Activated CD4-positive, alpha-beta memory T cell treated with anti-CD3 and anti-CD28 coated beads, Interleukin-2, amount 10 ng/mL, durations not matched to agents 7 days and 5 days (primary cell): ENCODE data around the gene CTRB1. TPM values are rescaled to one million over a fixed set of nuclear protein-coding genes. Genes with fewer than 3 reads are reported as not detected.
A peak's percentile ranks its signal among the peaks of the same experiment; 100 is the strongest.
"Not testable (repeated sequence)": the region's sequence is repeated elsewhere in the genome, so short reads cannot be mapped to it uniquely, and the experiment has no call there.

Experiments
- CTCF ChIA-PET: fragments of 350-600 bp; sonication (Branson Sonifier 250); formaldehyde crosslinking; loops from one replicate; lab custom pipeline; 2021; ENCODE audit warnings: antibody characterized with exemption, inconsistent platforms; lab: Charles Lee
- POLR2A ChIA-PET: fragments of 350-600 bp; sonication (Branson Sonifier 250); formaldehyde crosslinking; loops from one replicate; lab custom pipeline; 2021; ENCODE audit warnings: antibody characterized with exemption; lab: Charles Lee
- DNase-seq: peaks from one replicate; pipeline ENCODE4 v3.0.0-alpha.2; 2020
- H3K27ac Mint-ChIP-seq: one replicate; pipeline ENCODE4 v1.8.0; 2021; ENCODE audit warnings: mild to moderate bottlenecking, mixed read lengths
- H3K27me3 Mint-ChIP-seq: one replicate; pipeline ENCODE4 v1.8.0; 2021; ENCODE audit warnings: mixed read lengths
- H3K36me3 Mint-ChIP-seq: one replicate; pipeline ENCODE4 v1.8.0; 2021; ENCODE audit warnings: low read depth, mixed read lengths
- H3K4me1 Mint-ChIP-seq: one replicate; pipeline ENCODE4 v1.8.0; 2021; ENCODE audit warnings: mixed read lengths
- H3K4me3 Mint-ChIP-seq: one replicate; pipeline ENCODE4 v1.8.0; 2021; ENCODE audit warnings: mild to moderate bottlenecking, mixed read lengths
- H3K9me3 Mint-ChIP-seq: one replicate; pipeline ENCODE4 v1.8.0; 2021; ENCODE audit warnings: mixed read lengths
- total RNA-seq, 2 experiments: library from RNA; stranded (reverse); gene quantifications; one replicate each; pipeline ENCODE4 v1.2.3, GENCODE V29; 2021

Gene CTRB1
- total RNA-seq, 2 experiments from 2014 or later = not detected

DNA sequence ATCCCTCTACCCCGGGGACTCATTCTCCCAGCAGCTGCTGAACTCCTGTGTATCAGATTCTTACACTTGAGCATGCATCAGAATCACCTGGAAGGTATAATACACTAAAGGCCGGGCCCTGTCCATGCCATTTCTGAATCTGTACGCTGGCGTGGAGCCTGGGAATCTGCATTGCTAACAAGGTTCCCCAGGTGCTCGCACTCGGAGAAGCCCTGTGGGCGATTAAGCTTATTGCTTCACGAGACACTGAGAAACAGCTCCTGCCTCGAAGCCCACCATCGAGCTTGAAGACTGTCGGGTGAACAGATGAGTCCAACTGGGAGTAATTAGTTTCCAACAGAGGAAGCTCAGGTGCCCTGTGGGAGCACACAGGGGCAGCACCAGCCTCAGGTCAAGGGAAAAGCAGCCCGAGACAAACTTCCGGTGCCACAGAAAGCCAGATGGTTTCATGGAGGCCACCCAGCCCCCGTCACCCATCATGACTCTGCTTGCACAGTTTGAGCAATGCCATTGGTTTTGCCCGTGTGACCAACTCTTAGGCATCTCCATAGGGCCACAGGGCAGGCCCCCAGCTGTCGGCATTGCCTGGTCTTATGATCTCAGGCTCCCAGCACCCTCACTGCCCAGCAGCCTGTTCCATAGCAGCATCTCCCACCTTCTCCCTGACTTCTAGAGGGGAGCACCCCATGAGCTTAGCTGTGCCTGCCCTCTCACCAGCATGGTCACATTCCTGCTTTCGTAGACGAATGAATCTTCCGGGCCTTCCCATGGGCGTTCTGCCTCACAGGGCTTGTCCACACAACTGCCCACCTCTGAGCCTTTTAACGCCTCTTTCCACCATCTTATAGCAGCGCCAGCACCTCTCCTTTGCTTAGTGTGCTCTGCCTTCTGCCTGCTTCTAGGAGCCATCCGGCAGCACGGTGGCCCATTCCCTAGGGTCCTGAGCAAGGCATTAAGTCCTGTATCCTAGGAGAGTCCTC is 22.7 kb upstream of the CTRB1 start:
- H3K9me3 Mint-ChIP-seq = no peaks in the 10 kb centered on the region
- H3K27ac Mint-ChIP-seq = no peak overlapping the region
- H3K4me3 Mint-ChIP-seq = no peak overlapping the region
- peak; percentile 12 for DNase-seq
- ChIA-PET POLR2A (no interaction called here), CTCF (interaction anchor here (0.8 to 1.3 kb wide), 3 partner anchors 197 to 321 kb away, joined by 3 to 4 read pairs (median 3); partner anchors contain the start of gene ZNRF1)
- H3K36me3 Mint-ChIP-seq = no peaks in the 10 kb centered on the region
- peaks cover 18% of the 10 kb centered on the region for H3K27me3 Mint-ChIP-seq
- peaks cover 4% of the 10 kb centered on the region for H3K4me1 Mint-ChIP-seq

DNA sequence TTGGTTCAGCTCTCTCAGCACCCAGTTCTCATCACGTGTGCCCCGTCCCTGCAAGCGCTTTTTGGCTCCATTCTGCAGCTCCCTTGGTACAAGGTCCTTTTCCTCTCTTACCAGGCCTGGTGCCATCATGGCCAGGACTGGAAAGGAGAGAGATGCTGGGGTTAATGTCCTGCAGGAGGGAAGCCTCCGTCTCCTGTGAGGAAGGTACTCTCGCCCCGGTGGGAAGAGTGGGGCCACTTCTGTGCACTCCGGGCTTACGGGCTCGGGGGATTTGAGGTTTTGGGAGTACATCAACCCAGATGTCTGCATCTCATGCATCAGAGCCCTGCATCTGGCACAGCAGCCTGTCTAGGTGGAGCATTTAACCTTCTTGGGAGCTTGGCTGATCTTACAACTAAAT is 22.0 kb upstream of the CTRB1 start:
- H3K4me1 Mint-ChIP-seq = peaks cover 7% of the 10 kb centered on the region
- ChIA-PET CTCF (interaction anchor here (0.8 to 1.3 kb wide), 3 partner anchors 205 to 321 kb away, joined by 3 to 4 read pairs (median 3); partner anchors contain the start of gene CFDP1), POLR2A (no interaction called here)
- no peak overlapping the region for H3K27ac Mint-ChIP-seq
- no peaks in the 10 kb centered on the region for H3K9me3 Mint-ChIP-seq
- no peaks in the 10 kb centered on the region for H3K36me3 Mint-ChIP-seq
- no peak overlapping the region for H3K4me3 Mint-ChIP-seq
- H3K27me3 Mint-ChIP-seq = peaks cover 18% of the 10 kb centered on the region
- no peak for DNase-seq

DNA sequence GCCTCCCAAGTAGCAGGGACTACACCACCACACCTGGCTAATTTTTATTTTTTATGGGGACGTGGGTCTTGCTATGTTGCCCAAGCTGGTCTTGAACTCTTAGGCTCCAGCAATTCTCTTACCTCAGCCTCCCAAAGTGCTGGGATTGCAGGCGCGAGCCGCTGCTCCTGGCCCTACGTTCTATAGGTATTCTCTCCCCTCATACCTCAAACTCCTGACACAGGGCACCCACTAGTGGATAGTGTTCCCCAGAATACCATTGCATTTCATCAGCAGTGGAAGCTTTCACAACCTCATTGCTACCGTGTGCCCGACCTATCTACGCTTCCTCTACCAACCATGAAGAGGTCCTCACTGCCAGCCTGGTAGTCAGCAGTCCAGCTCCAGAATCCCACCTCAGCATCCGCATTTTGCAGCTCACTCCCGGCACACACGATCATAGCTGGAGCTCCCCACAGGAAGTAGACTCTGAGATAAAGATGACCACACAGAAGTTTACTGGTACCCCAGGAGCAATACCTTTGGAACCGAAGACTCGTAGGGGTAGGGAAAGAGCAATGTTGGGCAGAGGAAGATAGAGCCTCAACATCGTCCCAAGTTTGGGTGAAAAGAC is 21.2 kb upstream of the CTRB1 start:
- CTCF ChIA-PET = interaction anchor here (0.8 to 3.1 kb wide), 10 partner anchors 181 to 566 kb away, joined by 3 to 55 read pairs (median 4); partner anchors contain the start of gene CFDP1
- Mint-ChIP-seq H3K4me3 (no peak overlapping the region), H3K27me3 (peaks cover 18% of the 10 kb centered on the region), H3K36me3 (no peaks in the 10 kb centered on the region), H3K4me1 (peaks cover 7% of the 10 kb centered on the region), H3K9me3 (no peaks in the 10 kb centered on the region), H3K27ac (no peak overlapping the region)
- no peak for DNase-seq
- POLR2A ChIA-PET = no interaction called here

DNA sequence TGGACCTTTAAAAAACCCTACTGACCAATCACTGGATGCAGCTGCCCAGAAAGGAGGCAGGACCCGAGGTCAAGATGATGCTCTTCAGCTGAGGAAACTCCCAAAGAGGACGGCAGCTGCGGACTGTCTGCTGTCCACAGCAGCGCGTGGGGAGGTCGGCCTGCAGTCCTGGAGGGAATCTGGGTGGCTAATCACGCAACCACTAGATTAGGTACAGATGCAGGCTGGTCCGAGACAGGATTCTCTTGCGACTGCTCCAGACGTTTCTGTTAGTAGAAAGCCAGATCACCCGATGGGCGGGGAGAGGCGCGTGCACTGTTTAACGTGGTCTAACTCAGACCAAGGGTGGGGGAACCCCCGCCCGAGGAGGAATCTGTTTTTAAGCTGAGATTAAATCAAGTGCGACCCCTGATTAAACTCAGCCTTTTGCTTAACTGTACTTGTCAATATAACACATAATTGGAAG is 20.6 kb upstream of the CTRB1 start:
- Mint-ChIP-seq H3K27ac (no peak overlapping the region), H3K27me3 (peaks cover 18% of the 10 kb centered on the region), H3K36me3 (no peaks in the 10 kb centered on the region), H3K4me1 (peaks cover 7% of the 10 kb centered on the region), H3K4me3 (no peak overlapping the region), H3K9me3 (no peaks in the 10 kb centered on the region)
- ChIA-PET POLR2A (no interaction called here), CTCF (interaction anchor here (0.7 to 3.1 kb wide), 12 partner anchors 29 to 565 kb away, joined by 3 to 55 read pairs (median 7); no protein-coding TSS in a partner anchor)
- DNase-seq = no peak

DNA sequence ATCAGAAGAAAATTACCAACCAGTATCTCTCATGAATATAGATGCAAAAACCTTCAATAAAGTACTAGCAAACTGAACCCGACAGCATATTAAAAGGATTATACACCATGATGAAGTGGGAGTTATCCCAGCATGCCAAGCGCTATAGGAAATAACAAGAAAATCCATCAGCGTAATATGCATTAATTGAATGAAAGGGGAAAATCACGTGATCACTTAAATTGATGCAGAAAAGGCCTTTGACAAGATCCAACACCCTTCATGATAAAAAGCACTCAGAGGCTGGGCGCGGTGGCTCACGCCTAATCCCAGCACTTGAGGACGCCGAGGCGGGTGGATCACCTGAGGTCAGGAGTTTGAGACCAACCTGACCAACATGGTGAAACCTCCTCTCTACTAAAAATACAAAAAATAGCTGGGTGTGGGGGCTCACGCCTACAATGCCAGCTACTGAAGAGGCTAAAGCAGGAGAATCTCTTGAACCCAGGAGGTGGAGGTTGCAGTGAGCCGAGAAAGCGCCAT is 16.7 kb upstream of the CTRB1 start:
- DNase-seq = no peak
- H3K4me1 Mint-ChIP-seq = peaks cover 7% of the 10 kb centered on the region
- no peak overlapping the region for H3K4me3 Mint-ChIP-seq
- POLR2A ChIA-PET = no interaction called here
- CTCF ChIA-PET = interaction anchor here (0.6 to 2.1 kb wide), 6 partner anchors 27 to 530 kb away, joined by 3 to 9 read pairs (median 3); no protein-coding TSS in a partner anchor
- H3K27ac Mint-ChIP-seq = no peak overlapping the region
- H3K9me3 Mint-ChIP-seq = no peaks in the 10 kb centered on the region
- H3K36me3 Mint-ChIP-seq = no peaks in the 10 kb centered on the region
- H3K27me3 Mint-ChIP-seq = peaks cover 14% of the 10 kb centered on the region

DNA sequence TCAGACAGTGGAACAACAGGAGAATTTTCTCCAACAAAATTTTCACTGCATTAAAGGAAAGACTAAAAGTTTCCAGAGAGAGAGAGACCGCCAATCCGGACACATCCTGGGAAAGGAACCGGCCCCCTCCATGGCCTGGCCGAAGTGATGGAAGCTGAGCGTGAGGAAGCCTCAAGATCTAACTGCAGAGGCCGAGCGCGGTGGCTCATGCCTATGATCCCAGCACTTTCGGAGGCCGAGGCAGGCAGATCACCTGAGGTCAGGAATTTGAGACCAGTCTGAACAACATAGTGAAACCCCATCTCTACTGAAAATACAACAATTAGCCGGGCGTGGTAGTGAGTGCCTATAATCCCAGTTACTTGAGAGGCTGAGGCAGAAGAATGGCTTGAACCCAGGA is 15.7 kb upstream of the CTRB1 start:
- POLR2A ChIA-PET = no interaction called here
- no peak for DNase-seq
- Mint-ChIP-seq H3K27ac (no peak overlapping the region), H3K9me3 (no peaks in the 10 kb centered on the region), H3K4me1 (peaks cover 7% of the 10 kb centered on the region), H3K27me3 (peaks cover 9% of the 10 kb centered on the region), H3K4me3 (no peak overlapping the region), H3K36me3 (no peaks in the 10 kb centered on the region)
- CTCF ChIA-PET = no interaction called here

DNA sequence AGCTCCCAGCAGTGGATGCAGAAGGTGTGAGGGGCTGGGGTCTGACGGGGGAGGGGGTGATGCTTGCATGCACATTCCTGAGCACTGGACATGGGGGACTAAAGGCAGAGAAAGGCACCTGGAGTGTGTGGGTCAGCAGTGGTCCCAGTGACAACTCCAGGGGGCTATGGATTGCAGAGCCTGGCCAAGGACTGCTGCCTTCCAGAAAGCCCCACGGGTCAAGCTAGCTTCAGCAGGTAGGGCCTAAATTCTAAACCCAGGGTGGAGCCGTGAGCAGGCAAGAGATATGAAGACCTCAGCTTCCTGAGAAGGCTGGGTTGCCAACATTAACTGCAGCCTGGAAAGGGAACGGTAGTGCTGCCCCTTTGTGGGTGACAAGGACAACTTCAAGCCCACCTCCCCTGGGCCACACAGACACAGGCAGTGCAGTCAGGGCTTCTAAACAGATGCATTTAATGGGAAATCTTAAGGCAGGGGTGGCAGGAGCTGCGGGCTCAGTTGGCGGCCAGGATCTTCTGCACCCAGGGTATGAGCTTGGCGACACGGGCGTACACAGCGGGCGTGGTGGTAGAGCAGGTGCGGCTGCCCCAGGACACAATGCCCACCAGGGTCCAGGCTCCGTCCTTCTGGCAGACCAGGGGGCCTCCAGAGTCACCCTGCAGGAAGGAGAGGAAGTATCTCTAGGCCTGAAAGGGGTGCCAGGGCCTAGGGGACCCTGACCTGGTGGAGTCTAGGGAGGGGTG is 14.9 kb upstream of the CTRB1 start:
- no peak for DNase-seq
- H3K4me1 Mint-ChIP-seq = peaks cover 7% of the 10 kb centered on the region
- no peaks in the 10 kb centered on the region for H3K9me3 Mint-ChIP-seq
- H3K27me3 Mint-ChIP-seq = peaks cover 5% of the 10 kb centered on the region
- POLR2A ChIA-PET = no interaction called here
- CTCF ChIA-PET = no interaction called here
- no peaks in the 10 kb centered on the region for H3K36me3 Mint-ChIP-seq
- H3K27ac Mint-ChIP-seq = no peak overlapping the region
- H3K4me3 Mint-ChIP-seq = no peak overlapping the region

DNA sequence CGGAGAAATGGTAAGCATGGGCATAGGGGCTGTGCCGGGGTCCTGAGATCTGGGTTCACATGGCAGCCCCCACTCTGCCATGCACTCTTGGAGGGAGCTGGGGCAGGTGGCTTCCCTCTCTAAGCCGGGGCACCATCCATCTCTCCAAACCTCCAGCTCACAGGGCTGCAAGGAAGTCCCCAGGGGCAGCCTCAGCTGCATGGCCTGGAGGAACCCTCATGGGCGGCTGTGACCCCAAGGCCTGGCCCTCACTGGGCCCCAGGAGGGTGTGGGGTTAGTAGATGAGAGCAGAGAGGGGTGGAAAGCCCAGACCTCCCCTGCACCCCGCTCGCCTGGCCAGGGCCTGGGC is 14.4 kb upstream of the CTRB1 start:
- POLR2A ChIA-PET = no interaction called here
- CTCF ChIA-PET = no interaction called here
- Mint-ChIP-seq H3K27ac (no peak overlapping the region), H3K4me1 (peaks cover 5% of the 10 kb centered on the region), H3K27me3 (peaks cover 5% of the 10 kb centered on the region), H3K9me3 (no peaks in the 10 kb centered on the region), H3K36me3 (no peaks in the 10 kb centered on the region), H3K4me3 (no peak overlapping the region)
- no peak for DNase-seq

DNA sequence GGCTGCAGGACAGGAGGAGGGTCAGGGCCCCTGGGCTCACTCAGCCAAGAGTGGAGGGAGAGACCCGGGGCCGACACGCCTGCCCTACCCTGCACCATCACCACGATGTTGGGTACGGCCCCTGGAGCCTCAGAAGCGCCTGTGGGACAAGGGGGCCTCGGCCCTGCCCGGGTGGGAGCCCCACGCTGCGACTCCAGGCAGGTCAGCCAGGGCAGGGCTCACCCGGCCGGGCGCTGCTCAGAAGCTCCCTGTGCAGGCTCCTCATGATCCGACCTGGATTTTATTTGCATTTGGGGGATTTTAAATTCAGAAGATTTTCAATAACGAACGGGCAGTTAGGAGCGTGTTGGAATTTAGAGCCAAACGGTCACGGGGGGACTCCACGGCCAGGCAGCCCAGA is 13.9 kb upstream of the CTRB1 start:
- H3K4me1 Mint-ChIP-seq, H3K27me3 Mint-ChIP-seq, DNase-seq, H3K9me3 Mint-ChIP-seq, H3K36me3 Mint-ChIP-seq, CTCF ChIA-PET, POLR2A ChIA-PET, H3K4me3 Mint-ChIP-seq, H3K27ac Mint-ChIP-seq: not testable (repeated sequence)

DNA sequence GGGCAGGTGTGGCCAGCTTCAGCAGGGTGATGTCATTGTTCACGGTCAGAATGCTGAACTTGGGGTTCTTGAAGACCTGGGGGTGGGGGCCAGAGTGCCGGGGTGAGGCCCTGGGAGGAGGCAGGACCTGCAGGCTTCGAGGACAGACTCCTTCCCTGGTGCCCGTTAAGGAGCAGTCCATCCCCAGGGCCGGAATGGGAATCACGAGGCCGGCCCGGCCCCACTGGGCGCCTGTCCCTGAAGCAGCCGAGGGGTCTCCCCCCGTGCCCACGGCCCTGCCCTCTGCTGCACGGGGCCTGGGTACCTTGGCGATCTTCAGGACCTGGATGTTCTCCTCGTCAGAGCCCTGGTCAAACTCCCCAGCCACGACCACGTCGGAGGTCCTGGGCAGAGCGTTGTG is 13.3 kb upstream of the CTRB1 start:
- H3K36me3 Mint-ChIP-seq, H3K4me3 Mint-ChIP-seq, CTCF ChIA-PET, H3K27me3 Mint-ChIP-seq, H3K27ac Mint-ChIP-seq, DNase-seq, H3K9me3 Mint-ChIP-seq, POLR2A ChIA-PET, H3K4me1 Mint-ChIP-seq: not testable (repeated sequence)

DNA sequence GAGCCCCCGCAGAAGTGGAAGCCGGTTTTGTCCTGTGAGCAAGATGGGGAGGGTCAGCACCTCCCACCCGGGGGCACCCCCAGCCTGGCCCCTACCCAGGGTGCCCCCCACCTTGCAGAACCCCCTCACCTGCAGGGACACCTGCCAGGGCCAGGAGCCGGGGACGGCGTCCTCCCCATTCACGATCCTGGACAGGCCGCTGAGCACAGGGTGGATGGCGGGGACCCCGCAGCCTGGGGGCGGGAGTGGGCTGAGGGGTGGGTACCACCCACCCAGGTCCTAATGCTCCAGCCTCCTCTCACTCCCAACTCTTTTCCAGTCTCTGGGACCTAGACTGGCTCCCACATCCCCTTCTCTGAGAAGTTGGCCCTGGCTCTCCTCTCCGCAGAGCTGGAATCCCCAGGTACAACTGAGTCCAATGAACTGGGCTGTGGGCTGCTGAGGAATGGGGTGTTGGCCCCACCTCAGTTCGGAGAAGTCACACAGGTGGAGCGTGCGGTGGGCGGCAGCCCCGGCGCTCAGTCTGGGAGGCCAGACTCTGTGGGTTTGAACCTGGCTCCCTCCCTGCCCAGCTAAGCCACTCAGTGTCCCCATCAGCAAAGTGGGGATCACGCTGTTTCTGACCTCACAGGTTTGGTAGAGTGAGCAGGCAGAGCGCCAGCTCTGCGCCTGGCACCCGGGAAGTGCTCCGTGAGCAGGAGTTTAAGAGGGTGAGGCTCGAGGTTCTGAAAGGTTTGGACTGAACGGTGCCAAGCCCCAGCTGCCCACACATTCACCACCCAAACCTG is 12.6 kb upstream of the CTRB1 start:
- H3K27ac Mint-ChIP-seq, CTCF ChIA-PET, H3K4me1 Mint-ChIP-seq, H3K4me3 Mint-ChIP-seq, H3K27me3 Mint-ChIP-seq, POLR2A ChIA-PET, H3K36me3 Mint-ChIP-seq, DNase-seq, H3K9me3 Mint-ChIP-seq: not testable (repeated sequence)

DNA sequence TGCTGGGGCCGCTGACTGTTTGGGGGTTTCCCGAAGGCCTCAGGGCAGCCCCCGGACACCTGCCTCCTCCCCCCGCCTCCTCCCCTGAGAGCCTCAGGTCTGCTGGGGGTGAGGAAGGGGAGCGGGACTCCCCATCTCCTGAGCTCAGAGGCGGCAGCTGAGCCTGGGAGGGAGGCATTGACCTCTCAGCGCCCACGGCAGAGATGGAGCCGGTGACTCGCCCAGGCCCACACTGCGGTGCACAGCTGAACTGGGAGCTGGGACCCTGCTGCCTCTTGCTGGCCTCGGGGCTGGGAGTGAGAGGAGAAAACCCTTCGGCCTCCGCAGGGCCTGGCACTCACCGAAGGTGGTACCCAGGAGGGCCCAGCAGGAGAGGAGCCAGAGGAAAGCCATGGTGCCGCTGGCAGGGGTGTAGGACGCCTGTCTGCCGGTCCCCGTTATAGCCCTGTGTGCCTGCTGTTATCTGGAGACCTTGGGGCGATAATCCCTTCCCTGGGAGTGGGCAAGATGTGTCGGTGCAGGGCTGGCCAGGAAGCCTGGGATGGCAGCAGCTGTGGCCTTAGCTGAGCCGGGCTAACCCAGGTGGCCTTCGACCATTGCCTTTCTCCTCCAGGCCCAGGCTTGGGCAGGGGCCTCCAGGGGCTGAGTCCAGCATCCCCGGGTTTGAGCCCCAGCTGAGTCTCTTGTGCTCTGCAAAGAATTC is 11.9 kb upstream of the CTRB1 start, which contains the start of gene CTRB2:
TSS of gene CTRB2 (minus strand) at position 413 of the 703 bp plus-strand sequence. CDS start at position 393, 20 bp downstream.
- CTCF ChIA-PET = no interaction called here
- no peak within 1 kb of the TSS for H3K4me3 Mint-ChIP-seq
- H3K27me3 Mint-ChIP-seq = no peaks in the 10 kb centered on the region
- H3K9me3 Mint-ChIP-seq = no peaks in the 10 kb centered on the region
- DNase-seq = no peak
- H3K4me1 Mint-ChIP-seq = no peaks in the 10 kb centered on the region
- H3K27ac Mint-ChIP-seq = no peak within 1 kb of the TSS
- POLR2A ChIA-PET = no interaction called here
- no peaks in the 10 kb centered on the region for H3K36me3 Mint-ChIP-seq
